Measurements from ENCODE around the gene SNRPA1.

GRCh38 chr15:101243420-101243819 is 51.6 kb downstream of the SNRPA1 start:
- TF ChIP-seq, protein P1, sequence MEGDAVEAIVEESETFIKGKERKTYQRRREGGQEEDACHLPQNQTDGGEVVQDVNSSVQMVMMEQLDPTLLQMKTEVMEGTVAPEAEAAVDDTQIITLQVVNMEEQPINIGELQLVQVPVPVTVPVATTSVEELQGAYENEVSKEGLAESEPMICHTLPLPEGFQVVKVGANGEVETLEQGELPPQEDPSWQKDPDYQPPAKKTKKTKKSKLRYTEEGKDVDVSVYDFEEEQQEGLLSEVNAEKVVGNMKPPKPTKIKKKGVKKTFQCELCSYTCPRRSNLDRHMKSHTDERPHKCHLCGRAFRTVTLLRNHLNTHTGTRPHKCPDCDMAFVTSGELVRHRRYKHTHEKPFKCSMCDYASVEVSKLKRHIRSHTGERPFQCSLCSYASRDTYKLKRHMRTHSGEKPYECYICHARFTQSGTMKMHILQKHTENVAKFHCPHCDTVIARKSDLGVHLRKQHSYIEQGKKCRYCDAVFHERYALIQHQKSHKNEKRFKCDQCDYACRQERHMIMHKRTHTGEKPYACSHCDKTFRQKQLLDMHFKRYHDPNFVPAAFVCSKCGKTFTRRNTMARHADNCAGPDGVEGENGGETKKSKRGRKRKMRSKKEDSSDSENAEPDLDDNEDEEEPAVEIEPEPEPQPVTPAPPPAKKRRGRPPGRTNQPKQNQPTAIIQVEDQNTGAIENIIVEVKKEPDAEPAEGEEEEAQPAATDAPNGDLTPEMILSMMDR (IDR thresholded peaks at IDR 0.05) = no peak
- no peak for TF ChIP-seq POLR2A (IDR thresholded peaks at IDR 0.05)
